Measurements from ENCODE around the gene CXCL17. TPM values are rescaled to one million over a fixed set of nuclear protein-coding genes. Genes with fewer than 3 reads are reported as not detected.

CXCL17 gene
- total RNA-seq, 1 experiment from 2014 or later, result not detected

- Histone ChIP-seq H3K18ac (ENCODE audit: insufficient read length, low read depth, low read length) (no peak overlapping the region), H3K23ac (ENCODE audit: insufficient read length, low read depth, low read length) (no peak overlapping the region), H4K5ac (ENCODE audit: insufficient read length, low read depth, low read length) (no peak overlapping the region), H2BK120ac (ENCODE audit: low read depth, low read length, poor library complexity, severe bottlenecking) (no peak overlapping the region), H3K79me2 (ENCODE audit: insufficient read depth, low read length) (no peaks in the 10 kb centered on the region), H3K27me3 (ENCODE audit: insufficient read depth, low read length) (no peaks in the 10 kb centered on the region), H3K4me2 (ENCODE audit: insufficient read depth, insufficient read length, low read length) (no peak overlapping the region), H3K23me2 (ENCODE audit: insufficient read length, low read depth, low read length, poor library complexity, severe bottlenecking) (no peaks in the 10 kb centered on the region), H3K14ac (ENCODE audit: insufficient read depth, low read length) (no peak overlapping the region), H3K4ac (ENCODE audit: low read depth, low read length) (no peak overlapping the region), H3K4me1 (ENCODE audit: insufficient read depth, low read length) (peaks cover 11% of the 10 kb centered on the region; the same call in 1 of the 2 replicates), H3K79me1 (ENCODE audit: insufficient read depth, low read depth, low read length, poor library complexity, severe bottlenecking) (no peaks in the 10 kb centered on the region), H4K8ac (replicated peaks; ENCODE audit: insufficient read length, low read depth, low read length) (no peak overlapping the region), H2AFZ (ENCODE audit: low read length) (no peak overlapping the region), H3K9ac (ENCODE audit: extremely low read depth, insufficient read length, low read length) (no peak overlapping the region), H2BK12ac (ENCODE audit: insufficient read length, low read depth, low read length) (no peak overlapping the region), H2AK5ac (ENCODE audit: insufficient read length, low read length) (no peak overlapping the region), H3K9me3 (ENCODE audit: control insufficient read depth, low read depth, low read length) (no peaks in the 10 kb centered on the region), H2BK5ac (ENCODE audit: insufficient read length, low read length) (no peak overlapping the region), H3K56ac (ENCODE audit: insufficient read length, low read depth, low read length) (no peak overlapping the region), H4K91ac (ENCODE audit: insufficient read length, low read depth, low read length) (no peak overlapping the region), H3T11ph (ENCODE audit: low read length) (no peak overlapping the region), H4K20me1 (ENCODE audit: control insufficient read depth, insufficient read depth, insufficient read length) (no peaks in the 10 kb centered on the region), H2BK15ac (ENCODE audit: low read depth, low read length) (no peak overlapping the region), H2BK20ac (ENCODE audit: low read depth, low read length, poor library complexity, severe bottlenecking) (peak overlapping the region; percentile 15), H3K27ac (ENCODE audit: insufficient read length, low read depth, low read length) (no peak overlapping the region)
- no peak for DNase-seq
- Mint-ChIP-seq H3K36me3 (ENCODE audit: insufficient read depth in 1 of 3, low read depth in 3 of 3) (peaks cover 0 to 6% (median 3%) of the 10 kb centered on the region in 3 experiments; a peak in 5 of 7 replicates), H3K4me1 (peaks cover 37 to 40% of the 10 kb centered on the region in 2 experiments), H3K27ac (0 out of 7 replicates have a peak overlapping the region, but pooled peaks of 1 of the 3 experiments have one; percentile 27), H3K4me3 (no peak overlapping the region), H3K9me3 (peaks cover 0 to 2% of the 10 kb centered on the region in 2 experiments; a peak in 1 of 5 replicates), H3K27me3 (ENCODE audit: low read depth) (no peaks in the 10 kb centered on the region; the same call in none of the 2 replicates)
- TF ChIP-seq, protein P1, sequence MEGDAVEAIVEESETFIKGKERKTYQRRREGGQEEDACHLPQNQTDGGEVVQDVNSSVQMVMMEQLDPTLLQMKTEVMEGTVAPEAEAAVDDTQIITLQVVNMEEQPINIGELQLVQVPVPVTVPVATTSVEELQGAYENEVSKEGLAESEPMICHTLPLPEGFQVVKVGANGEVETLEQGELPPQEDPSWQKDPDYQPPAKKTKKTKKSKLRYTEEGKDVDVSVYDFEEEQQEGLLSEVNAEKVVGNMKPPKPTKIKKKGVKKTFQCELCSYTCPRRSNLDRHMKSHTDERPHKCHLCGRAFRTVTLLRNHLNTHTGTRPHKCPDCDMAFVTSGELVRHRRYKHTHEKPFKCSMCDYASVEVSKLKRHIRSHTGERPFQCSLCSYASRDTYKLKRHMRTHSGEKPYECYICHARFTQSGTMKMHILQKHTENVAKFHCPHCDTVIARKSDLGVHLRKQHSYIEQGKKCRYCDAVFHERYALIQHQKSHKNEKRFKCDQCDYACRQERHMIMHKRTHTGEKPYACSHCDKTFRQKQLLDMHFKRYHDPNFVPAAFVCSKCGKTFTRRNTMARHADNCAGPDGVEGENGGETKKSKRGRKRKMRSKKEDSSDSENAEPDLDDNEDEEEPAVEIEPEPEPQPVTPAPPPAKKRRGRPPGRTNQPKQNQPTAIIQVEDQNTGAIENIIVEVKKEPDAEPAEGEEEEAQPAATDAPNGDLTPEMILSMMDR (conservative IDR thresholded peaks at IDR 0.05), result no peak
- no CpG with 5 or more reads among the region's 2 CpGs for WGBS (ENCODE audit: extremely low coverage, insufficient read length, low lambda C conversion rate)
These were observed 36.1 kb upstream of the CXCL17 start for GRCh38 chr19:42478765-42479311.

Measured in H9 (cell line).